ENCODE measurements around the gene MARCHF7.
"Not testable (repeated sequence)": the region's sequence is repeated elsewhere in the genome, so short reads cannot be mapped to it uniquely, and the experiment has no call there.

Gene MARCHF7, protein sequence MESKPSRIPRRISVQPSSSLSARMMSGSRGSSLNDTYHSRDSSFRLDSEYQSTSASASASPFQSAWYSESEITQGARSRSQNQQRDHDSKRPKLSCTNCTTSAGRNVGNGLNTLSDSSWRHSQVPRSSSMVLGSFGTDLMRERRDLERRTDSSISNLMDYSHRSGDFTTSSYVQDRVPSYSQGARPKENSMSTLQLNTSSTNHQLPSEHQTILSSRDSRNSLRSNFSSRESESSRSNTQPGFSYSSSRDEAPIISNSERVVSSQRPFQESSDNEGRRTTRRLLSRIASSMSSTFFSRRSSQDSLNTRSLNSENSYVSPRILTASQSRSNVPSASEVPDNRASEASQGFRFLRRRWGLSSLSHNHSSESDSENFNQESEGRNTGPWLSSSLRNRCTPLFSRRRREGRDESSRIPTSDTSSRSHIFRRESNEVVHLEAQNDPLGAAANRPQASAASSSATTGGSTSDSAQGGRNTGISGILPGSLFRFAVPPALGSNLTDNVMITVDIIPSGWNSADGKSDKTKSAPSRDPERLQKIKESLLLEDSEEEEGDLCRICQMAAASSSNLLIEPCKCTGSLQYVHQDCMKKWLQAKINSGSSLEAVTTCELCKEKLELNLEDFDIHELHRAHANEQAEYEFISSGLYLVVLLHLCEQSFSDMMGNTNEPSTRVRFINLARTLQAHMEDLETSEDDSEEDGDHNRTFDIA

DNA sequence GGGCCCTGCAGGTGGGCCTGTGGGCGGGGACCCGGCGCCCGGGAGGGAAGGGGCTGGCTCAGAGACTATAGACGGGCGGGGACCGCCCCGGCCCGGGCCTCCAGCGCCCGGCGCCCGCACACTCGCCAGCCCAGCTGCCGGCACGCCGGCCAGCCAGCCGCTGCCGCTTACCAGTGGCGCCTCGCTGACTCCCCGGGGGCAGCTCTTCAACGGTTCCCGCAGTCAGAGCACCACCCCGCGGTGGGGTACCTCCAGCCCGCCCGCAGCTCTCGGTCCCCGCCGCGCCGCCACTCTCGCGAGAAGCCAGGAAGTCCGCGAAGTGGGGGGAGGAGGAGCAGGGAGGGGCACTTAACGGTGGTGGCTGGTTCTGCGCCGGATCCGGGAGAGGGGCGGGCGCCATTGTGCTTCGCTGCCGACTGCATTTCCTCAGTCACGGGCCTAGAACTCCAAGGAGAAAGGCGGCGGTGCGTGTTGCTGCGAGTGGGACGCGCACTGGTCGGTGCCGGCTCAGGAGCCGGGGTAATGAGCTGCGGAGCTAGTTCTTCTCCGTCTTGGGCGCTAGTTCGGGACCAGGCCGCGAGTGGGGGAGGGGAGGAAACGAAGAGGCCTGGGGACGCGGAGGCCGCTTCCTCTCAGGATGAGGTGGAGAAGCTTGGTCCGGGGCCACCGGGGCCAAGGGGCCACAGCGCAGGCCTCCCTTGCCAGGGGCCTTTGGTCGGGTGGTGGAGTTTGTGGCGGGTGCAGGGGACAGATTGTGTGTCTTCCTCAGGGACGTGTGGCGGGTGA lies at the start of gene MARCHF7:
TSS of gene MARCHF7 (plus strand) at position 364 of the 786 bp plus-strand sequence. CDS start 16,517 bp downstream, outside the sequence.
- peak within 1 kb of the TSS; percentile 95 for H3K9ac ChIP-seq (ENCODE audit: low read depth, low read length)
- H3K4me3 ChIP-seq (ENCODE audit: low read depth in 1 of 2, low read length in 2 of 2), result peak within 1 kb of the TSS; percentile 85 to 90
- peaks cover 39% of the 10 kb centered on the region for H4K20me1 ChIP-seq (ENCODE audit: insufficient read depth, low read length)
- peak within 1 kb of the TSS; percentile 100 for H3K27ac ChIP-seq (ENCODE audit: low read length)
- H3K4me2 ChIP-seq (ENCODE audit: insufficient read depth, low read length), result peak within 1 kb of the TSS; percentile 72
- peaks cover 48% of the 10 kb centered on the region for H3K4me1 ChIP-seq (ENCODE audit: insufficient read depth, low read length)
- DNase-seq, result peak; percentile 97
- no peak for TF ChIP-seq EZH2 (IDR thresholded peaks at IDR 0.05; ENCODE audit: borderline replicate concordance, low read depth, low read length, severe bottlenecking)
- TF ChIP-seq, protein P1, sequence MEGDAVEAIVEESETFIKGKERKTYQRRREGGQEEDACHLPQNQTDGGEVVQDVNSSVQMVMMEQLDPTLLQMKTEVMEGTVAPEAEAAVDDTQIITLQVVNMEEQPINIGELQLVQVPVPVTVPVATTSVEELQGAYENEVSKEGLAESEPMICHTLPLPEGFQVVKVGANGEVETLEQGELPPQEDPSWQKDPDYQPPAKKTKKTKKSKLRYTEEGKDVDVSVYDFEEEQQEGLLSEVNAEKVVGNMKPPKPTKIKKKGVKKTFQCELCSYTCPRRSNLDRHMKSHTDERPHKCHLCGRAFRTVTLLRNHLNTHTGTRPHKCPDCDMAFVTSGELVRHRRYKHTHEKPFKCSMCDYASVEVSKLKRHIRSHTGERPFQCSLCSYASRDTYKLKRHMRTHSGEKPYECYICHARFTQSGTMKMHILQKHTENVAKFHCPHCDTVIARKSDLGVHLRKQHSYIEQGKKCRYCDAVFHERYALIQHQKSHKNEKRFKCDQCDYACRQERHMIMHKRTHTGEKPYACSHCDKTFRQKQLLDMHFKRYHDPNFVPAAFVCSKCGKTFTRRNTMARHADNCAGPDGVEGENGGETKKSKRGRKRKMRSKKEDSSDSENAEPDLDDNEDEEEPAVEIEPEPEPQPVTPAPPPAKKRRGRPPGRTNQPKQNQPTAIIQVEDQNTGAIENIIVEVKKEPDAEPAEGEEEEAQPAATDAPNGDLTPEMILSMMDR (IDR thresholded peaks at IDR 0.05; ENCODE audit: borderline replicate concordance, extremely low read depth, low read length, poor library complexity, severe bottlenecking), result peak; percentile 79
- no peaks in the 10 kb centered on the region for H3K9me3 ChIP-seq (ENCODE audit: insufficient read depth, low read length, severe bottlenecking)
- H3K79me2 ChIP-seq (ENCODE audit: insufficient read depth, low read length), result peaks cover 62% of the 10 kb centered on the region
- no peaks in the 10 kb centered on the region for H3K27me3 ChIP-seq (ENCODE audit: insufficient read depth, low read length, poor library complexity)
- H3K36me3 ChIP-seq (ENCODE audit: insufficient read depth, low read length), result peaks cover 40% of the 10 kb centered on the region
- peak; percentile 93 for ATAC-seq (ENCODE audit: insufficient read depth, low read depth)
- H2AFZ ChIP-seq (ENCODE audit: low read depth, low read length), result peak within 1 kb of the TSS; percentile 97

DNA sequence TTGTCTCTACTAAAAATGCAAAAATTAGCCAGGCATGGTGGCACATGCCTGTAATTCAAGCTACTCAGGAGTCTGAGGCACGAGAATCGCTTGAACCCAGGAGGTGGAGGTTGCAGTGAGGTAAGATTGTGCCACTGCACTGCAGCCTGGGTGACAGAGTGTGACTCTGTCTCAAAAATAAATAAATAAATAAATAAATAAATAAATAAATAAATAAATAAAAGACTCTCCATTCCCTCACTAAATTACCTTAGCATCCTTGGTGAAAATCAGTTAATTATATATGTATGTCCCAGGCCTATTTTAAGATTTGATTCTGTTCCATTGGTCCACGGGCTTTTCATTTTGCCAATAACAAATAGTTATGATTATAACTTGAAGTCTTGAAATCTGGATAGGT lies 44.9 kb upstream of the MARCHF7 start:
- not testable (repeated sequence) for H3K4me3 ChIP-seq (ENCODE audit: low read depth in 1 of 2, low read length in 2 of 2); DNase-seq; H3K9ac ChIP-seq (ENCODE audit: low read depth, low read length); ATAC-seq (ENCODE audit: insufficient read depth, low read depth); H3K4me2 ChIP-seq (ENCODE audit: insufficient read depth, low read length); H3K9me3 ChIP-seq (ENCODE audit: insufficient read depth, low read length, severe bottlenecking); H3K27me3 ChIP-seq (ENCODE audit: insufficient read depth, low read length, poor library complexity); H4K20me1 ChIP-seq (ENCODE audit: insufficient read depth, low read length); H3K27ac ChIP-seq (ENCODE audit: low read length); H3K79me2 ChIP-seq (ENCODE audit: insufficient read depth, low read length); H3K4me1 ChIP-seq (ENCODE audit: insufficient read depth, low read length); H2AFZ ChIP-seq (ENCODE audit: low read depth, low read length); H3K36me3 ChIP-seq (ENCODE audit: insufficient read depth, low read length)

GRCh38 chr2:159671047-159671446 lies 41.3 kb upstream of the MARCHF7 start:
- ATAC-seq (ENCODE audit: insufficient read depth, low read depth), result no peak
- DNase-seq, result no peak
- TF ChIP-seq EZH2 (IDR thresholded peaks at IDR 0.05; ENCODE audit: borderline replicate concordance, low read depth, low read length, severe bottlenecking), result no peak
- TF ChIP-seq, protein P1 (IDR thresholded peaks at IDR 0.05; ENCODE audit: borderline replicate concordance, extremely low read depth, low read length, poor library complexity, severe bottlenecking), result no peak

More at GRCh38 chr2:159671047-159671446, 41.3 kb upstream of the MARCHF7 start:
- H2AFZ ChIP-seq (ENCODE audit: low read depth, low read length), result no peak overlapping the region
- H3K4me3 ChIP-seq (ENCODE audit: low read depth in 1 of 2, low read length in 2 of 2), result no peak overlapping the region
- H3K27me3 ChIP-seq (ENCODE audit: insufficient read depth, low read length, poor library complexity), result no peaks in the 10 kb centered on the region
- no peaks in the 10 kb centered on the region for H4K20me1 ChIP-seq (ENCODE audit: insufficient read depth, low read length)
- no peak overlapping the region for H3K9ac ChIP-seq (ENCODE audit: low read depth, low read length)
- H3K4me1 ChIP-seq (ENCODE audit: insufficient read depth, low read length), result no peaks in the 10 kb centered on the region
- no peak overlapping the region for H3K4me2 ChIP-seq (ENCODE audit: insufficient read depth, low read length)
- no peaks in the 10 kb centered on the region for H3K79me2 ChIP-seq (ENCODE audit: insufficient read depth, low read length)
- no peak overlapping the region for H3K27ac ChIP-seq (ENCODE audit: low read length)
- peaks cover 3% of the 10 kb centered on the region; the same call in 1 of the 2 replicates for H3K36me3 ChIP-seq (ENCODE audit: insufficient read depth, low read length)
- no peaks in the 10 kb centered on the region for H3K9me3 ChIP-seq (ENCODE audit: insufficient read depth, low read length, severe bottlenecking)
